ENCODE data around the gene RRAGD.

The RRAGD gene

GRCh38 chr6:89323511-89323971 is 88.5 kb downstream of the RRAGD start (continued):
- TF ChIP-seq PRDM2 (tag by site-specific recombination; IDR thresholded peaks at IDR 0.05; ENCODE audit: borderline replicate concordance), result no peak
- TF ChIP-seq ZNF785 (tag by site-specific recombination; IDR thresholded peaks at IDR 0.05), result no peak
- no peak for TF ChIP-seq ZNF140 (tag by site-specific recombination; IDR thresholded peaks at IDR 0.05)
- TF ChIP-seq ZNF311 (tag by site-specific recombination; IDR thresholded peaks at IDR 0.05; ENCODE audit: borderline replicate concordance), result no peak
- no peak for TF ChIP-seq ZNF561 (tag by site-specific recombination; IDR thresholded peaks at IDR 0.05; ENCODE audit: borderline replicate concordance)
- no peak for TF ChIP-seq ZNF548 (tag by site-specific recombination; IDR thresholded peaks at IDR 0.05)
- TF ChIP-seq ZNF521 (tag by site-specific recombination; IDR thresholded peaks at IDR 0.05), result no peak
- TF ChIP-seq CTCF (tag by site-specific recombination; IDR thresholded peaks at IDR 0.05), result no peak

GRCh38 chr6:89321131-89321970 is 90.7 kb downstream of the RRAGD start:
- H3K4me3 ChIP-seq (ENCODE audit: low read depth, low read length), result no peak overlapping the region
- ChIA-PET CTCF (interaction anchor here (0.7 to 1.0 kb wide), 2 partner anchors 34 to 47 kb away, joined by 3 to 4 read pairs; no protein-coding TSS in a partner anchor), POLR2A (no interaction called here)
- no peaks in the 10 kb centered on the region for H3K4me1 ChIP-seq (ENCODE audit: control insufficient read depth, insufficient read depth, low read length)
- no peaks in the 10 kb centered on the region for H3K9me3 ChIP-seq (ENCODE audit: control insufficient read depth, insufficient read depth, low read depth, low read length)
- no peak for TF ChIP-seq ZNF639 (tag by site-specific recombination; IDR thresholded peaks at IDR 0.05)
- no peak overlapping the region for H3K27ac ChIP-seq (ENCODE audit: extremely low read depth, low read depth, low read length)
- peaks cover 0 to 3% of the 10 kb centered on the region in 2 experiments; a peak in 1 of 3 replicates for H3K36me3 ChIP-seq (ENCODE audit: control insufficient read depth in 2 of 2, insufficient read depth in 1 of 2, low read length in 2 of 2)

GRCh38 chr6:89320012-89320559 is 92.0 kb downstream of the RRAGD start:
- no peak overlapping the region for H3K27ac ChIP-seq (ENCODE audit: extremely low read depth, low read depth, low read length)
- H3K9me3 ChIP-seq (ENCODE audit: control insufficient read depth, insufficient read depth, low read depth, low read length), result no peaks in the 10 kb centered on the region
- CTCF ChIA-PET, result interaction anchor here (0.5 to 1.1 kb wide), 5 partner anchors 11 to 307 kb away, joined by 3 to 6 read pairs (median 4); no protein-coding TSS in a partner anchor
- H3K4me3 ChIP-seq (ENCODE audit: low read depth, low read length), result no peak overlapping the region
- TF ChIP-seq SETDB1 (IDR thresholded peaks at IDR 0.05; ENCODE audit: insufficient read length, low read length) (peak; percentile 90), ZNF658 (tag by site-specific recombination; IDR thresholded peaks at IDR 0.05) (no peak), TRIM28 (IDR thresholded peaks at IDR 0.05; ENCODE audit: borderline replicate concordance, low read length) (peak; percentile 94; the same call in 1 of the 2 replicates), ZNF626 (tag by site-specific recombination; IDR thresholded peaks at IDR 0.05) (peak; percentile 70; the same call in 1 of the 2 replicates), ZBTB17 (tag by site-specific recombination; IDR thresholded peaks at IDR 0.05) (no peak), ZNF768 (tag by site-specific recombination; IDR thresholded peaks at IDR 0.05) (no peak)
- H3K4me1 ChIP-seq (ENCODE audit: control insufficient read depth, insufficient read depth, low read length), result no peaks in the 10 kb centered on the region
- no peaks in the 10 kb centered on the region for H3K36me3 ChIP-seq (ENCODE audit: control insufficient read depth in 2 of 2, insufficient read depth in 1 of 2, low read length in 2 of 2)
- POLR2A ChIA-PET, result no interaction called here
